Activated B cell treated with CpG ODN at 0.5 μM for 24 hours (primary cell): Measurements from ENCODE around the gene SUFU. TPM values are rescaled to one million over a fixed set of nuclear protein-coding genes. Genes with fewer than 3 reads are reported as not detected.

ENCODE experiments used
- ATAC-seq: fragments of 200-7000 bp; cut with Tn5 transposase; one replicate; pipeline ENCODE4 v1.10.0; 2021; ENCODE audit warnings: low read depth, mild to moderate bottlenecking, moderate library complexity
- CTCF ChIA-PET: fragments of 350-600 bp; sonication (Branson Sonifier 250); formaldehyde crosslinking; loops from one replicate; lab custom pipeline; 2021; ENCODE audit warnings: antibody characterized with exemption; lab: Charles Lee
- POLR2A ChIA-PET: fragments of 350-600 bp; sonication (Branson Sonifier 250); formaldehyde crosslinking; loops from one replicate; lab custom pipeline; 2021; ENCODE audit warnings: antibody characterized with exemption; lab: Charles Lee
- DNase-seq: peaks from one replicate; pipeline ENCODE4 v3.0.0; 2022
- H3K27ac Mint-ChIP-seq: one replicate; pipeline ENCODE4 v1.8.0; 2020; ENCODE audit warnings: mixed read lengths
- H3K27me3 Mint-ChIP-seq: one replicate; pipeline ENCODE4 v1.8.0; 2021; ENCODE audit warnings: mixed read lengths
- H3K36me3 Mint-ChIP-seq: one replicate; pipeline ENCODE4 v1.8.0; 2021; ENCODE audit warnings: low read depth, mixed read lengths
- H3K4me1 Mint-ChIP-seq: one replicate; pipeline ENCODE4 v1.8.0; 2021; ENCODE audit warnings: mixed read lengths
- H3K4me3 Mint-ChIP-seq: one replicate; pipeline ENCODE4 v1.8.0; 2020; ENCODE audit warnings: mild to moderate bottlenecking, mixed read lengths
- H3K9me3 Mint-ChIP-seq: one replicate; pipeline ENCODE4 v1.8.0; 2020; ENCODE audit warnings: mixed read lengths
- CTCF ChIP-seq: fragments of 200-600 bp; IDR thresholded peaks from one replicate; pipeline ENCODE4 v1.8.0; 2022; ENCODE audit warnings: antibody characterized with exemption, mild to moderate bottlenecking
- intact Hi-C: fragments of 100-400 bp; cut with micrococcal nuclease; formaldehyde crosslinking; loops from one replicate; pipeline ENCODE4 v1.15.1; 2024
- total RNA-seq: library from RNA; stranded (reverse); gene quantifications from 2 replicates; pipeline ENCODE4 v1.2.3, GENCODE V29; 2022

The SUFU gene
- total RNA-seq, 1 donor from 2014 or later, result 7.4 TPM

GRCh38 chr10:102675666-102676533 is 172.1 kb downstream of the SUFU start:
- CTCF ChIA-PET, result interaction anchor here (0.9 to 2.5 kb wide), 3 partner anchors 15 to 38 kb away, joined by 3 to 10 read pairs (median 6); partner anchors contain the start of genes ARL3, SFXN2 and TRIM8
- ATAC-seq, result peak; percentile 51
- TF ChIP-seq CTCF, result no peak
- intact Hi-C loops, result loop anchor here (2.0 to 5.0 kb wide), 2 partner anchors 29 to 36 kb away; partner anchors contain the start of genes ARL3 and SFXN2
- H3K4me1 Mint-ChIP-seq, result peaks cover 45% of the 10 kb centered on the region
- H3K36me3 Mint-ChIP-seq, result no peaks in the 10 kb centered on the region
- H3K27ac Mint-ChIP-seq, result no peak overlapping the region
- peak overlapping the region; percentile 46 for H3K4me3 Mint-ChIP-seq
- no peaks in the 10 kb centered on the region for H3K9me3 Mint-ChIP-seq
- no peaks in the 10 kb centered on the region for H3K27me3 Mint-ChIP-seq
- no peak for DNase-seq
- POLR2A ChIA-PET, result interaction anchor here (0.6 to 4.4 kb wide), 9 partner anchors 15 to 1015 kb away, joined by 3 to 78 read pairs (median 11); partner anchors contain the start of genes ARL3, FBXL15, SFXN2 and TRIM8

GRCh38 chr10:102676534-102677315 is 173.0 kb downstream of the SUFU start:
- Mint-ChIP-seq H3K4me3 (no peak overlapping the region), H3K9me3 (no peaks in the 10 kb centered on the region), H3K4me1 (peaks cover 45% of the 10 kb centered on the region), H3K27me3 (no peaks in the 10 kb centered on the region), H3K27ac (peak overlapping the region; percentile 31), H3K36me3 (peaks cover 2% of the 10 kb centered on the region)
- intact Hi-C loops, result loop anchor here (2.0 to 5.0 kb wide), 2 partner anchors 30 to 36 kb away; partner anchors contain the start of genes ARL3 and SFXN2
- DNase-seq, result no peak
- no peak for ATAC-seq
- POLR2A ChIA-PET, result interaction anchor here (0.6 to 4.4 kb wide), 10 partner anchors 12 to 1014 kb away, joined by 3 to 78 read pairs (median 10); partner anchors contain the start of genes ARL3, FBXL15, SFXN2 and TRIM8
- no peak for TF ChIP-seq CTCF
- CTCF ChIA-PET, result interaction anchor here (1.3 to 2.5 kb wide), 2 partner anchors 32 to 37 kb away, joined by 6 to 10 read pairs; partner anchors contain the start of genes ARL3, SFXN2 and TRIM8

- no peak for DNase-seq
- ChIA-PET POLR2A (interaction anchor here (1.0 to 4.4 kb wide), 4 partner anchors 11 to 35 kb away, joined by 3 to 78 read pairs (median 8); partner anchors contain the start of gene TRIM8), CTCF (interaction anchor here (1.0 to 2.5 kb wide), 5 partner anchors 31 to 224 kb away, joined by 3 to 10 read pairs (median 3); partner anchors contain the start of gene TRIM8)
- Mint-ChIP-seq H3K27ac (peak overlapping the region; percentile 31), H3K4me3 (no peak overlapping the region), H3K4me1 (peaks cover 45% of the 10 kb centered on the region), H3K36me3 (peaks cover 7% of the 10 kb centered on the region), H3K9me3 (no peaks in the 10 kb centered on the region), H3K27me3 (no peaks in the 10 kb centered on the region)
- intact Hi-C loops, result loop anchor here (2.0 to 5.0 kb wide), 2 partner anchors 31 to 35 kb away; partner anchors contain the start of genes ARL3 and SFXN2
- TF ChIP-seq CTCF, result no peak
- ATAC-seq, result no peak
These were observed 173.7 kb downstream of the SUFU start for GRCh38 chr10:102677331-102678067.

- Mint-ChIP-seq H3K36me3 (peaks cover 7% of the 10 kb centered on the region), H3K4me3 (no peak overlapping the region), H3K27ac (no peak overlapping the region), H3K27me3 (no peaks in the 10 kb centered on the region), H3K9me3 (no peaks in the 10 kb centered on the region), H3K4me1 (peaks cover 42% of the 10 kb centered on the region)
- CTCF ChIA-PET, result interaction anchor here (1.0 to 1.4 kb wide), 4 partner anchors 32 to 224 kb away, joined by 3 read pairs; no protein-coding TSS in a partner anchor
- POLR2A ChIA-PET, result interaction anchor here (1.2 to 2.1 kb wide), 2 partner anchors 32 to 36 kb away, joined by 8 to 9 read pairs; no protein-coding TSS in a partner anchor
- ATAC-seq, result no peak
- TF ChIP-seq CTCF, result no peak
- no peak for DNase-seq
- intact Hi-C loops, result loop anchor here (5.0 kb wide), 1 partner anchor 34 kb away; the partner anchor contains the start of genes ARL3 and SFXN2
These were observed 174.3 kb downstream of the SUFU start for GRCh38 chr10:102678068-102678400.
